GM21717 (cell line): Measurements from ENCODE around the gene YEATS2.

ENCODE experiments used
- ATAC-seq: cut with Tn5 transposase; IDR thresholded peaks from one replicate; pipeline ENCODE4 v1.9.1; 2021; ENCODE audit warnings: mild to moderate bottlenecking, moderate library complexity; ENCODE audit not compliant: unreplicated experiment

YEATS2 gene

DNA sequence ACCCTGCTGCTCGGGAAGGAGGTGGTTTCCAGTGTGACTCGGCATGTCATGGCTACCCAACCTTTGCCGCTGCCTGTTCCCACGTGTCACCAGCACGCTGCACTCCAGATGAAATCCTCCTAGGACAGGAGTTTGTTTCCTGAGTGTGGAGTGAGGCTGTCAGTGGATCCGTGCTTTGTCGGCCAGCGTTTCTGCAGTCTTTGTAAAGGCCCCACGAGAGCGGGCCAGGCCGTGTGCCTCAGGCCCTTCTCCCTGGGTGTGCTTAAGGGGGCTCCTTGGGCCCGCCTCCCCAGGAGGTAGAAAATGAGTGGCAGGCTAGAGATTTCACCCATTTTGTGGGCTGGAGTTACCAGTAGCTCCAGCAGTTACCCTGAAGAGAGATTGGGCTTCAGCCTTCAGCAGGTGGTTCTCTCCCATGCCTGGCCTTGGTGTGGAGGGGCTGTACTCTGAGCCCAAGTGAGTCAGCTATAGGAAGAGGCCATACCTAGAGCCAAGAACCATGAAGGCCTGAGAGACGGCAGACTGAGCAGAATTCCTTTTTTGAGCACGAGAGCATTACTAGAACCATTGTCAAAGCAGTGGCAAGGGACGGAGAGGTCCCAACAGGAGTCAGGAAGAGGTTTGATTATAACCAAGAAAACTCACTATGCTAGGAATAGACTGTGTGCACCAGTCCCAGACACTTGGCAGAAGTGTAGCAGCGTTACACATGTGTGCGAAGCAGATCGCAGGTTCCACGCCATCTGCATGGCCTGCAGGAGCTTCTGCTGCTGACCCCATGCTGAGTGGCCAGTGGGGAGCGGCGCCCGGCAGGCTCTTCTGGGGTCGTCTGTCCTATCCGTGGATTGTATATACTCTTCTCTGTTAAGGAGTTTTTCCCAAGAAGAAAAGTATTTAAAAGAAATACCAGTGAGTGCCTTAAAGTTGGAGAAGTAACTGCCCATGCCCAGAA is 113.3 kb downstream of the YEATS2 start:
- no peak for ATAC-seq

DNA sequence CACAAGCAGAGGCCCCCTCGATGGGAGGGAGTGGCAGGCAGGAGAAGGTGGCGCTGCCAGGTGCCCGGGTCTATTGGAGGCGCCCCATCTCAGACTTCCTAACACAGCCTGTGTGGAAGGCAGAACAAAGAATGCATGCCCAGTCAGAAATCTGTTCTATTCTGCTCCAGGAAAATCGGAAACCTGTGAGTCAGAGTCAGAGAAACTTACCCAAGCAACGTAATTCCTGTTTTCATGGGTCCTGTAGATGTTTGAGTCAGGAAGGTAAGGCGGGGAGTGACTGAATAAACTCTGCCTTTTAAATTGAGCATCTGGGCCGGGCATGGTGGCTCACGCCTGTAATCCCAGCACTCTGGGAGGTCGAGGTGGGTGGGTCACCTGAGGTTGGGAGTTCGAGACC is 114.0 kb downstream of the YEATS2 start:
- no peak for ATAC-seq

DNA sequence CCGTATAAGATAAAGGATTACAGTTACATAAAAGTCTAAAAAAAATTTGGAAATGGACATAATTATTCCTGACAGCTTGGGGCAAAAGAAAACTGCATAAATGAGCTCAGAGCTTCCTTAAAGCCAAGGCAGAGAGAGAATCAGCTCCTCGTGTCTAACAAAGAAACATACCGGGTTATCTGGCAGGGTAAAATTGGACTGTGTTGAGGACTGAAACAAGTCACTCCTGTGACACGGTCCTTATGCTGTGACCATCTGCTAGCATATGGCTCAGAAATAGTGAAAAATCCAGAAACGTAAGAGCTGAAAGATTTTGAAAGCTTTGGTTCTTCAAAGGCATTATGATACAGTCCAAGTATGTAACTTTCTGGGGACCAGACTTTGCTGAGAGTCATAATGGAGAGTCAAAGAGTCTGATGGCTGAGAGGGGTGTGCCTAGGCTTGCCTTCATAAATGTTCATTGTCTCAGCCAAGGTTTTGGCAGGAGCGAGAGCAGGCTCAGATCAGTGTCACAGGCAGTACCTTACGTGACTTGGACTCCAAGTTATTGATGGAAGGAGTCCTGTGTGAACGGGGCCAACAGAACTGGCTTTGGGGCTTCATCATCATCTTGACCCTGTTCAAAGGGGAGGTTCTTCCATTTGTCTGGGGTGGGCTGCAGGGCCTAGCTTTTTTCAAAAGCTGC is 115.3 kb downstream of the YEATS2 start:
- no peak for ATAC-seq

DNA sequence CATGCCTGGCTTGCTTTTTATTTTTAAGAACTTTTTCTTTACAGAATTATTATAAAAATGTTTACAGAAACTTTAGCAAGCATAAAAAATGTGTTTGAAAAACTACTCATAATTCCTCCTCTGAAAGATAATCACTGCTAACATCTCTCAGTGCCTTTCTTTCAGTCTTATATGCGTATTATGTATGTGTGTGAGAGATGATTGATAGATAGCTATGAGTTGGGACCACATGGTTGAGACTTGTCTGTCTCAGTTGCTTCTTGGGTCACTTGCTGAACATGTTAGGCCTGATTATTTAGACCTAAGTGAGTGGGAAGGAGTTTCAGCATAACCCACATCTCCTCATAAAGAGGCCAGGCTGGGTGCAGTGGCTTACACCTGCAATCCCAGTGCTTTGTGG is 116.6 kb downstream of the YEATS2 start:
- ATAC-seq, result no peak

DNA sequence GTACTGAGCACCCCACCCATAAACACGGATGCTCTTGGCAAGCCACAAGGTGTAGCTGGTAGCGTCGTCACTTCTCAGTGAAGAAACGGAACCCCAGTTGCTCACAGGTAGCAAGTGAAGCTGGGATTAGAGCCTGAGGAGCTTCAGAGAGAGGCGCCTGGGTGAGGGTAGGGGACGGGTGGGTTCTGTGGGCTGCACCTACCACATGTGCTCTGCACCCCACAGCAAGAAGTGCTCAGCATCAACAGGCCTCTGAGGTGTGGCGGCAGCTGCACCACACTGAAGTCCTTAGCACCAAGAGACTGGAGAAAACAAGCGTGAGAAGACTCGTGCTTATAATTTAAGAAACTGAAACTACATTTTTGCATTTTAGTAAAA is 118.0 kb downstream of the YEATS2 start:
- ATAC-seq, result no peak

DNA sequence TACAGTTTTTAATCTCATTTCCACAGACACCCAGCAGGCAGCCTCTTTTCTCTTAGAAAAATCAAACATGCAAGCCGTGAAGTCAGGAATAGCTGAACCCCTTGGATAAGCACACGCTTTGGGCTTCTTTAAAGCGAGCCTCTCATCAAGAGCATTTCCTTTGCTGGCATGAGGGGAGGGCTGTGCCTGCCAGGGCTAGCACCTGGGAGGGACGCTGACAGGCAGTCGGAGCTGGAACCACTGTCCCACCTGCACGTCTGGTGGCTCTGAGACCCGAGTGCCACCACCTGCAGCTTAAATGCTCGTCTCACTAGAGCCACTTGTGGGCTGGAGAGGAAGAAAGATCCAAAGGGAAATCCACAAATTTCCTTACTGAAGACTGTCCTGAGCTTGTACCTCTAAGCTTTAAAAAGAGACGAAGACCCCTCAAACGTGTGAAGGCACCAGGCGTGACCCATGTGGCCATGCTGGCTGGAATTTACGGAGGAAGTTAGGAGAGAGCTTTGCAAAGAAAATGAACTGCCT is 118.4 kb downstream of the YEATS2 start:
- no peak for ATAC-seq

DNA sequence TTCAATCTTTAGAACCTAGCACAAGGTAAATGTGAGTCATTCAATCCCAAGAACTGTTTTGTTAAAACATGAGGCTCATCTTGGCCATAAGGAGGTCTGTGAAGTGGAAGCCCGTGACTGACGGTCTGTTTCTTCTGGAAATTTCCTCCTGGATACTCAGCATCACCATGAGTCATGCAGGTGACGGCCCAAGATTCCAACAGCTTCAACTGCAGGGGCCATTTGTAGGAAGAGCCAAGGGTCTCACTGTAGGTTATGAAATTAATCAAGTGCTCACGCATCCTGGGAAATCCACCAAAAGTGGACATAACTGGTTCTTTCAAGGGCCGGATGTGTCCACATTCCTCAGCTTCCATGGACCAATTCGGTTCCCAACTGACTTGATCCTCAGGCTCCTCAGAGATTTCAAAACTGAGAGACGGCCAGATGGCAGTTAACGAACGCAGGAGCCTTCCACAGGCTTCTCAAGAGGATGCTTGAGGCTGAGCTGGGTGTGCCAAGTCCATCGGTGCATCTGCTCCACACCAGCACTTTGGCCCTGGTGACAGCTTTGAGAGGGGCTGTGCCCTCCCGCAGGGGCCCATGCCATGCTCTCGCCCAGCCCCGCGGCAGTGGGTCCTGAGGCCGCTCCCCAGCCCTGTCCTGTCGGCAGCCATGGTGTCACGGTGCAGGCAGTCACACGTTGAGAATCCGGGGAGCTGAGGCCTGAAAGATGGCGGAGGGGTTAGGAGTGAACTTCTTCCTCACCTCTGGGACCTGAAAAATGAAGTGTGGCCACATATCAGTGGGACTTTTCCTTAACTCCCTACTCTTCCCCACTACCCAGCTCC is 119.3 kb downstream of the YEATS2 start:
- ATAC-seq, result no peak

DNA sequence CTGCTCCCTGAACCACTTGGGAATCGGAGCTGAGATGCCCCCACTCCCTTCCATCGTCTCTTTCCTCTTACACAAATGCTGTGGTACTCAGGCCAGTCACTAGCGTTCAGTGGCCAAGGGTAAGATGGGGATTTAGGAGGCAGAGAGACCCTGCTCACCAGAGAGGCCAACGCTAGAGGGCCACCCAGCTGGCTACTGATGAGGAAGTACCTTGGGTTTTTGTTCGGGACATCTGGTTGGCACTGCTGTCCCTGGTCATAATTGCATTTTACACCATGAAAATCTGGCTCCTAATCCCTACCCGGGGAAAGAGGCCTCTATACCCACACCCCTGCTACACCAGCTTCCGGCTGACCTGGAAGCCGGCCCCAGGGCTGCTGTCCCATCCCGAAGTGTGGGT is 120.0 kb downstream of the YEATS2 start:
- ATAC-seq, result no peak

DNA sequence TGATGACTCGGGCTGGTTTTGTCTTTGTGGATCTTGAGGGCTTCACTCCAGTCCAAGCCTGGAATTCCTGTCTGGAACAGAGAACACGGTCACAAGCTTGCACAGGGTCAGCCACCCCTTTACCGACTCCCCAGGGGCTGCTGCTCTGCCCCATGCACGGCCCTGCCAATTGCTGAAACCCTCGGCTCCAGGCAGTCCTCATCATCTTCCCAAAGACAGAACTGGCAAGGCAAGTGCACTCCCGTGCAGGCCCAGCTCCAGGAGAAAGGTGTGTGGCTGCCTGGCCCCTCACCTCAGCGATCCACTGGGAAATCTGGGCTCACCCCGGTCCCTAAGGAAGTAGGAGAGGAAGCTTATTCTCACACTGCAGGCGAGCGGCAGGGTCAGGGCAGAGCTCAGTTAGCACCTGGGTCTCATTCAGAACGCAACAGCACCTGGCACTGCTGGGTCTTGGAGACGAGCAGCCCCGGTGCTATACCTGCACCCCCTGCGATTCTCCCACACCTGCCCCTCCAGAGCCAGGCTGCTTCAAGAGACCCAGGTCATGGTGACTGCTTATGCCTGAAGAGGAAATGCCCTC is 120.5 kb downstream of the YEATS2 start:
- ATAC-seq, result no peak

DNA sequence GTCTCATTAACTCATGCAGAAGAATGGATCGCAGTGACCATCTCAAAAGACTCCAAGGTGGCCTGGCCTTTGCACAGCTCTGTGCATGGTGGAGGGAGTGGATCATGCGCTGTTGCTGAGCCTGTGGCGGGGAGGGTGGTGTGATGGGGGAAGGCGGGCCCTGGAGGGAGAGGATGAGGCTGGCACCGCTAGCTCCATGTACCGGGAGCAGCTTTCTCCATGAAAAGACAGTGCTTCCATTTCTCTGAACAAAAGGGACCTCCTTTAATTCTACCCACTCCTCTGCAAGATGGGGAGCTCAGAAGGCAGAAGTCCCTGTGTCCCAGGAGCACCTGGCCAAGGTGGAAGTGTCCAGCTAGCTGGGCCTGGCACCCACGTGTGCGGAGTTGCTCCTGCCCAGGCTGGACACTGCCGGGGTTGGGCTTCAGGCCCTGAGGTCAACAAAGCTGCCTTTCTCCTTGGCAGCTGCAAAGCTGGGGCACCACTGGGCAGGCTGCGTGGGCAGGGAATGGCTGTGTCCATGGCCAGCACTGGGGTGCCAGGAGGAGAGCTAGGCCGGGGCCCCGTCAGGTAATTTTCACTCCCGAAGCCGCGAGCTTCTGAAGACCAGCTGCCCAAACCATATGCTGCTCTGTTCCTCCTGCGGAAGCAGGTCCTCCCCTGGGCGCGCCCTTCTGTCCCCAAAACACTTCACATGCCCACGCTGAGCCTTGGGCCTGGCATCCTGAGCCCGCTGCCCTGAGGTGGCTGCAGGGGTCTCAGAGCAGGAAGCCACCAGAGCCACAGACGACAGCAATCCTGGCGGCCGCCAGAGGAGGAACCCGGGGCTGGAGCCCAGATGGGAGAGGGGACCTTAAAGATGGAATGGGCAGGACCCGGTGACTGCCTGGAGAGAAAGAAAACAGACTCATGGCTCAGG is 121.4 kb downstream of the YEATS2 start:
- ATAC-seq, result no peak

DNA sequence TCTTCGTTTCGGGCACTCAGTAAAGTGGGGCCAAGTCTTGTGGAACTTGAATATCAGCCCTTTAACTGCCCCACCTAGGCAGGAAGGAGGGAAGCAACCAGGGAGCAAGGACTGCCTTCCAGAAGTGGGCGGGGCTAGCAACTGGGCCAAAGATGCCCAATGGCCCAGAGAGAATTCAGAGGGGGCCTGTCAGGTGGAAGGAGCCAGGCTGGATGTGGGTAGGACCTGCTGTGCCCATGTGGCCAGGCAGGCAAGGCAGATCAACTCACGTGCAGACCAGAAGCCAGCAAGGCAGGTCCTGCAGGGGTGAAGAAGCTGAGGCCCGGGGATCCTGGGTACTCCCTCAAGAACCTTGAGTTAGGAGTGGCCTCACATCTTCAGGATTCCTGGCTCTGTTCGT is 122.2 kb downstream of the YEATS2 start:
- ATAC-seq, result no peak

DNA sequence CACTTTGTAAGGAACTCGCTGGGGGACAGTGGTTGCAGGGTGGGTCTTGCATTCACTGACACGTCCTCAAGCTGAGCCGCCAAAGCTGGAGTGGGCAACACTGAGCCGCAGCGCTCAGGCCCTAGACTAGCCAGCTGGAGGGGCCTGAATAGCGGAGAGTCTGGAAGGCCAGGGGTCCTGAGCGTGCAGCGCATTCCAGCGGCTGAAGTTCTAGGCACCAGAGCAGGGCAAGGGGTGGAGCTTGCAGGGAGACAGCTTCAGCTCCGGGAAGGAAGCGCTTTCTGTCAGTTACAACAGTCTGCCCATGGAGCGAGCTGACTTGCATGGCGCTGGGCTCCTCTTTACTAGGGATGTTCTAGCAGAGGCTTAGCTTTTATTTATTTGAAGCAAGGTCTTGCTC is 125.0 kb downstream of the YEATS2 start:
- no peak for ATAC-seq

DNA sequence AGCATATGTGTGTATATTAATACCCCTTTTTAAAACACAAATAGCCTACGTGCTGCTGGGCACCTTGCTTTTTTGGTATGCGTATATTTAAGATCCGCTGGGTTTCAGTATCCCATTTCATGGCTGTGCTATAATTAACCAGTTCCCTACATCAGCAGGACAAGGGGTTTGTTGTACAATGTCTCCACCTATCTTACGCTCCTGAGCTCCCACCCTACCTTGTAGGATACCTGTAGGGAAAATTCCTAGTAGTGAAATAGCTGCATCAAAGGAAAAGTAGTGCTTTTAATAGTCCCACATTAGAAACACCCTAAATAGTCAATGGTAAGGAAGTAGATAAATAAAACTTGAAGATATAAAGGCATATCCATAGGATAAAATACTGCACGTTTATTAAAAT is 126.4 kb downstream of the YEATS2 start:
- ATAC-seq, result no peak

DNA sequence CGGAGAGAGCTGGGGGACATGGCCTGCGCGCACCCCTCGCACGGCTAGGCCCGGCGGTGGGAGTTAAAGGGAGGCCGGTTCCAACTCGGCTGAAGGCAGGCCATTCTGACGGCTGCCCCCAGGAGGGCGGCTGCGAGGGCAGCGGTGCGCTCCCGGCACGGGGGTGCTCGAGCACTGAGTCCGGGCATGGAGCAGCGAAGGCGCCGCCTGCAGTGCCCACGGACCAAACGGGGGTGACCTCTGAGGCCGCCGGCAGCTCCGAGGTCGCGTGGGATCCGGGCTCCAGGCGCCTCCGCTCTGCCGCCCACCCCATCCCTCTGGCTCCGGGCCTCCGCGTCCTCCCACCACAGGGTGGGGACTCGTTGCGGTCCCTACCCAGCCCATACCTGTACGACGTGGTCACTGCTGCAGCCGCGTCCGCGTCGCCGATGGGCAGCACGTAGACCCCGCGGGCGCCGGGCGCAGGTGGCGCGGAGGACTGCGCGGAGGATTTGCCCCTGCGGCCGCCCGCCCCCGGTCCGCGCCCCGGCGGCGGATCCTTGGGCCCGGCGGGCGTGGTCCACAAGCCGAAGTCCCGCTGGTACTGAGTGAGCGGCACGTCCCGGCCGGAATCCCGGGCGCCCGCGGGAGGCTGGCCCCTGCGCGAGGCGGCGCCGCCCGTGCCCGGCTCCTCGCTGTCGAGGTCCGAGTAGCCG is 127.3 kb downstream of the YEATS2 start:
- ATAC-seq, result no peak

DNA sequence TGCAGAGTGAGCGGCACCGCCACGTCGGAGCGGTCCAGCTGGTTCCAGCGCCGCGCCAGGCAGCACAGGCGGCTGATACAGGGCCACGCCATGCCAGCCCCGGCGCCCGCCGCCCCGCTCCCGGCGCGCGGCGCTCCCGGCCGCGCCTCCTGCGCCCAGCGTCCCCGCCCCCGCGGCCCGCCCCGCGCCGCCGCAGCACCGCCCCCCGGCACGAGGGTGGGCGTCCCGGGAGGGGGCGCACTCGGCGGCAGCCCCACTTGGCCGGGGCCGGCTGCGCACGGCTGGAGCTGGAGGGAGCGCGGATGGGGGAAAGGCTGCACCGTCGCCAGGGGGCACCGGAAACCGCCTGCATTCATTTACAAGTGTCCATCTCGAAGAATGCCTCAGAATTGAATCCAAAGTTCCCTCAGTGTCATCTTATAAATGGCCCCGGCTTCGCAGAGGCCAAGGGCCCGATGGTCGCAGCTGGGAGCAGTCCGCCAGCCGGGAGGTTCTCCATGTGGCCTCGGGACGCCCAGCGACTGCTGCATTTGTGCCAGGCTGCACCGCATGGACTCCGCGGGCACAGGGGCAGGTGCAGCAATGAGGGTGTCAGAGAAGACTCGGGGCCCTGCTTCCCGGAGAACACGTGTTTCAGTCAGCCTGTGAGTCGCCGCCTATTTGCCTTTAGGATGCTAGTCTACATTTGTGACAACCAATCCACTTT is 128.0 kb downstream of the YEATS2 start, which contains the start of gene MAP6D1:
MAP6D1 (minus strand) TSS at position 122 of the 706 bp plus-strand sequence; CDS start at position 92, 30 bp downstream.
- no peak for ATAC-seq

DNA sequence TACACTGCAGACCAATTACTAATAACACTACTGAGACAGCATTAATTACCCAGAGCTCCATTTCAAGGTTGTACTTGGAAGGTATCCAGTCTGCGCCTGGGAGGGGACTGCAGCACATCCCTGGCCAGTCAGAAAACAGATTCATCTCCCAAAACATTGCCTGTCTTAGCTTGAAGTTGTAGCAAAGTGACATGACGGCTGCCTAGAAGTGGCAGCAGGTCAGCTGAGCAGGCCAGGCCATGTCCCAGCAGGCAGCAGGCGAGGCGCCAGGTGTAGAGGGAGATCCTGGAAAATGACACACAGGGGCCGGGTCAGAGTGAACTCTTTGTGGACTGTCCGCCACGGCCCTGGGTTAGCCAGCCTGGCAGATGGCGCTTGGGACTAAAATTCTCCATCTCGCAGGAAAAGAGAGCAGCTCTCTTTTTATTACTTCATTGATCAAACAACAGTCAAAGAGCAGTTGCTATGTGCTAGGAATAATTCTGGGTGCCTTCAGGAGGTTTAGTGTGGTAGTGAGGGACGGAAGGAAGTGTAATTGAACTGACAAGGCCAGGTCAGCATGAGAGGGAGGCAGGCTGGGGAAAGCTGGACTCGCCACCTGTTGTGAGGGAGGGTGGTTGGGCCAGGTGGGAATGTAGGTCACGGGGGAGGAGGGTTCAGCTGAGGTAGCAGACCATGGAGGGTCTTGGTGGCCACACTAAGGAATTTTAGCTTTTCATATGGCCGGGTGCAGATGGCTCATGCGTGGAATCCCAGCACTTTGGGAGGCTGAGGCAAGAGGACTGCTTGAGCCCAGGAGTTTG is 129.1 kb downstream of the YEATS2 start:
- no peak for ATAC-seq

DNA sequence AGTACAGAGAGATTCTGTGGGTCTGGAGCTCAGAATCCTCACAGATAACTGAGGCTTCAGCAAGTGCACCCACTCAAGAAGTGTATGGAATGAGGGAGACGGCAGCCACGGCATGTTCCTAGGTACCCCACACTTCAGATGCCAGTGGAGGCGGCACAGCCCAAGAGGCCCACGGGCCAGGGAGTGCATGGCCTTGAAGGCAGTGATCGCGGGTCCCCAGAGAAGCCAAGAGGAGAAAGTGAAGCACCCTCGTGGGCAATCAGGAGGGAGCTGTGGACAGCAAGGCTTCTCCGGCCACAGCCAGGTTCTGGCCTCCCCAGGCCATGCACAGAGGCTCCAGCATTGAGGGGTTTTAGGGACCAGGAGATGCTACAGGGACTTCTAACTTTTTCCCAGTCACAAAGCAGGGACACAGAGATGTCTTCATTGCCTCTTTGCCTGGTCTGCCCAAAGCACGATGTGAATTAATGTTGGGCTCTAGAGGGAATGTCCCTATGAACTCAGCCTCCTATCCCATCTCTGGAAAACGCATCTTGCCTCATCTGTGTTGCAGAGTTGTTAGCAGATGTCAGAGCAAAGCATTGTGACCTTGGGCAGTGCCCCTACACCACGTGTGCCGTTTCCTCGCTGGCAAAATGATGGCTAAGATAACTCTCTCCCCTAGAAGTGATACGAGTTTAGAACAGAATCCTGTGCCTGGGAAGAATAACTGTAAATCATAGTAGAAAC is 130.4 kb downstream of the YEATS2 start:
- no peak for ATAC-seq
